Keratinocyte (primary cell): ENCODE results near the gene ENO4. TPM values are rescaled to one million over a fixed set of nuclear protein-coding genes. Genes with fewer than 3 reads are reported as not detected.

Experiments
- DNase-seq: peaks from one replicate; pipeline ENCODE4 v3.0.0-alpha.2; 2011; ENCODE audit warnings: low read depth, missing footprints, low spot score
- FAIRE-seq: peaks from 2 replicates; lab custom pipeline; 2011; peaks lifted over from hg19 to GRCh38; lab: Jason Lieb, UNC
- H2AFZ ChIP-seq: 2 replicates; pipeline ENCODE4 v1.6.0; 2012; ENCODE audit warnings: low read length, control low read depth, inconsistent platforms; ENCODE audit not compliant: control insufficient read depth
- H3K27ac ChIP-seq: 2 replicates; pipeline ENCODE4 v1.5.1; 2011; ENCODE audit warnings: low read length; ENCODE audit not compliant: control insufficient read depth, insufficient read depth
- H3K27me3 ChIP-seq: 3 replicates; pipeline ENCODE4 v1.6.0; 2011; ENCODE audit warnings: low read length; ENCODE audit not compliant: control insufficient read depth, insufficient read depth; ENCODE audit errors: extremely low read depth
- H3K36me3 ChIP-seq, 2 experiments: 2 replicates in 1 of 2; 3 replicates in 1 of 2; pipeline ENCODE4 v1.5.1; 2011; ENCODE audit warnings: low read length in 2 of 2, mild to moderate bottlenecking in 1 of 2; ENCODE audit not compliant: control insufficient read depth in 2 of 2, insufficient read depth in 2 of 2; ENCODE audit errors: extremely low read depth in 1 of 2
- H3K4me1 ChIP-seq: 3 replicates; pipeline ENCODE4 v1.5.1; 2011; ENCODE audit warnings: low read length; ENCODE audit not compliant: control insufficient read depth, insufficient read depth; ENCODE audit errors: extremely low read depth
- H3K4me2 ChIP-seq: 3 replicates; pipeline ENCODE4 v1.6.0; 2011; ENCODE audit warnings: low read depth, low read length; ENCODE audit not compliant: control insufficient read depth, insufficient read depth; ENCODE audit errors: extremely low read depth
- H3K4me3 ChIP-seq, 3 experiments: fragments of 200-600 bp in 1 of 3; sonication (generic) in 1 of 3; 2 replicates in 2 of 3; 3 replicates in 1 of 3; pipeline ENCODE4 v1.5.1; 2011 to 2016; ENCODE audit warnings: low read length in 3 of 3, mild to moderate bottlenecking in 3 of 3, control low read depth in 2 of 3, inconsistent platforms in 1 of 3, low read depth in 1 of 3, mixed read lengths in 1 of 3, mixed run types in 1 of 3, moderate library complexity in 1 of 3; ENCODE audit not compliant: control insufficient read depth in 2 of 3, insufficient read depth in 2 of 3; ENCODE audit errors: extremely low read depth in 1 of 3
- H3K79me2 ChIP-seq: 2 replicates; pipeline ENCODE4 v1.6.0; 2012; ENCODE audit warnings: low read length; ENCODE audit not compliant: control insufficient read depth, insufficient read depth
- H3K9ac ChIP-seq: 3 replicates; pipeline ENCODE4 v1.6.0; 2011; ENCODE audit warnings: low read length; ENCODE audit not compliant: control insufficient read depth, insufficient read depth; ENCODE audit errors: extremely low read depth
- H3K9me1 ChIP-seq: 3 replicates; pipeline ENCODE4 v1.6.0; 2011; ENCODE audit warnings: low read length; ENCODE audit not compliant: control insufficient read depth, insufficient read depth; ENCODE audit errors: extremely low read depth
- H3K9me3 ChIP-seq: 2 replicates; pipeline ENCODE4 v1.5.1; 2012; ENCODE audit warnings: low read depth, low read length; ENCODE audit not compliant: control insufficient read depth
- H4K20me1 ChIP-seq: 3 replicates; pipeline ENCODE4 v1.6.0; 2011; ENCODE audit warnings: low read length; ENCODE audit not compliant: control insufficient read depth, insufficient read depth; ENCODE audit errors: extremely low read depth
- CTCF ChIP-seq, 3 experiments: IDR thresholded peaks in 1 of 3; conservative IDR thresholded peaks in 1 of 3; optimal IDR thresholded peaks in 1 of 3; 2 replicates in 2 of 3; 3 replicates in 1 of 3; pipeline versions ENCODE3 to v1.5.1; 2011; ENCODE audit warnings: low read length in 3 of 3, mild to moderate bottlenecking in 3 of 3, moderate library complexity in 2 of 3, control low read depth in 1 of 3, inconsistent platforms in 1 of 3; ENCODE audit not compliant: insufficient read depth in 2 of 3; ENCODE audit errors: extremely low read depth in 1 of 3
- EZH2 ChIP-seq: IDR thresholded peaks from one replicate; pipeline ENCODE4 v1.6.1; 2012; ENCODE audit warnings: inconsistent platforms, mild to moderate bottlenecking, low read length, moderate library complexity
- dilution Hi-C: fragments of 300-500 bp; cut with MboI; formaldehyde crosslinking; loops from one replicate; pipeline ENCODE4 v1.7.0; 2020; ENCODE audit warnings: low sequenced_read_pairs; ENCODE audit not compliant: extremely low pct_ligation_motif_present
- polyA plus RNA-seq, 5 experiments: library from polyadenylated mRNA; depleted of rRNA in 3 of 5; stranded (reverse) in 3 of 5; stranded (forward) in 1 of 5; unstranded in 1 of 5; fragments of >200 nt; gene quantifications; 1 replicate in 1 of 5; 2 replicates in 3 of 5; 3 replicates in 1 of 5; pipeline versions ENCODE4 v1.2.1 to v1.2.3, GENCODE V29; 2011 to 2012; ENCODE audit warnings: missing spikeins in 2 of 5, low read depth in 1 of 5, low replicate concordance in 1 of 5

ENO4 gene
- polyA plus RNA-seq, 1 donor (not counting 4 experiments of a cell fraction or from before 2014, with no cell fraction given), result 0.35 TPM

- dilution Hi-C loops, result no loop called here
- Histone ChIP-seq H3K27me3 (no peaks in the 10 kb centered on the region), H3K4me1 (peaks cover 8% of the 10 kb centered on the region), H3K79me2 (no peaks in the 10 kb centered on the region), H4K20me1 (no peaks in the 10 kb centered on the region), H3K9me1 (no peaks in the 10 kb centered on the region), H3K9ac (no peak overlapping the region), H3K4me2 (no peak overlapping the region), H3K9me3 (no peaks in the 10 kb centered on the region), H3K36me3 (no peaks in the 10 kb centered on the region), H3K27ac (no peak overlapping the region), H2AFZ (no peak overlapping the region), H3K4me3 (no peak overlapping the region)
- no peak for DNase-seq
- TF ChIP-seq EZH2, result no peak
- TF ChIP-seq CTCF (optimal IDR thresholded peaks at IDR 0.05 in 1 of 3, IDR thresholded peaks at IDR 0.05 in 1 of 3, conservative IDR thresholded peaks at IDR 0.05 in 1 of 3; ENCODE audit: extremely low read depth in 1 of 3, insufficient read depth in 2 of 3, low read length in 3 of 3), result no peak
- FAIRE-seq, result no peak
Measured at GRCh38 chr10:116853701-116854100, 4.4 kb downstream of the ENO4 start.

- Histone ChIP-seq H3K9me1 (no peaks in the 10 kb centered on the region), H3K4me3 (no peak overlapping the region), H3K9ac (no peak overlapping the region), H3K4me1 (no peaks in the 10 kb centered on the region), H3K4me2 (no peak overlapping the region), H3K36me3 (no peaks in the 10 kb centered on the region), H3K9me3 (no peaks in the 10 kb centered on the region), H3K79me2 (no peaks in the 10 kb centered on the region), H3K27me3 (no peaks in the 10 kb centered on the region), H4K20me1 (no peaks in the 10 kb centered on the region), H2AFZ (no peak overlapping the region), H3K27ac (no peak overlapping the region)
- no peak for FAIRE-seq
- no peak for DNase-seq
- dilution Hi-C loops, result no loop called here
- TF ChIP-seq CTCF (optimal IDR thresholded peaks at IDR 0.05 in 1 of 3, IDR thresholded peaks at IDR 0.05 in 1 of 3, conservative IDR thresholded peaks at IDR 0.05 in 1 of 3; ENCODE audit: extremely low read depth in 1 of 3, insufficient read depth in 2 of 3, low read length in 3 of 3) (no peak), EZH2 (no peak)
Measured at GRCh38 chr10:116857156-116857555, 7.9 kb downstream of the ENO4 start.
